Liver (tissue), 9 donors: ENCODE results near the gene OGG1. TPM values are rescaled to one million over a fixed set of nuclear protein-coding genes. Genes with fewer than 3 reads are reported as not detected.

Source experiments
- DNase-seq: peaks from one replicate; pipeline ENCODE4 v3.0.0-alpha.2; 2017; ENCODE audit warnings: low spot score
- H3K27ac ChIP-seq, 2 donors: one replicate each; pipeline ENCODE4 v1.7.0; 2013; ENCODE audit warnings: inconsistent platforms in 2 of 2, low read length in 2 of 2, control low read depth in 1 of 2, low read depth in 1 of 2, mild to moderate bottlenecking in 1 of 2
- H3K27me3 ChIP-seq, 4 donors: one replicate each; pipeline versions ENCODE4 v1.6.1 to v1.7.0; 2013; ENCODE audit warnings: low read length in 3 of 4, inconsistent platforms in 1 of 4, mild to moderate bottlenecking in 1 of 4, moderate library complexity in 1 of 4; ENCODE audit not compliant: control insufficient read depth in 4 of 4, insufficient read depth in 4 of 4
- H3K36me3 ChIP-seq, 4 donors: one replicate each; pipeline versions ENCODE4 v1.6.1 to v1.7.0; 2013; ENCODE audit warnings: low read length in 3 of 4, mild to moderate bottlenecking in 3 of 4, low read depth in 1 of 4, moderate library complexity in 1 of 4; ENCODE audit not compliant: control insufficient read depth in 4 of 4, insufficient read depth in 3 of 4
- H3K4me1 ChIP-seq, 4 donors: one replicate each; pipeline versions ENCODE4 v1.6.1 to v1.7.0; 2013; ENCODE audit warnings: low read length in 3 of 4, mild to moderate bottlenecking in 3 of 4, moderate library complexity in 1 of 4; ENCODE audit not compliant: control insufficient read depth in 4 of 4, insufficient read depth in 4 of 4
- H3K4me3 ChIP-seq, 3 donors: one replicate each; pipeline versions ENCODE4 v1.6.1 to v1.7.0; 2013; ENCODE audit warnings: low read length in 3 of 3, control low read depth in 1 of 3, low read depth in 1 of 3, mild to moderate bottlenecking in 1 of 3
- H3K9ac ChIP-seq, 2 donors: one replicate each; pipeline ENCODE4 v1.7.0; 2013; ENCODE audit warnings: low read length in 2 of 2, mild to moderate bottlenecking in 2 of 2, moderate library complexity in 2 of 2, control low read depth in 1 of 2, low read depth in 1 of 2
- H3K9me3 ChIP-seq, 4 donors: one replicate each; pipeline versions ENCODE4 v1.6.1 to v1.7.0; 2013; ENCODE audit warnings: low read length in 3 of 4; ENCODE audit not compliant: control insufficient read depth in 4 of 4
- ATF3 ChIP-seq: IDR thresholded peaks from 2 replicates; pipeline ENCODE4 v1.6.1; 2016; ENCODE audit warnings: antibody characterized with exemption
- CTCF ChIP-seq: fragments of 150-350 bp; IDR thresholded peaks from 2 replicates; pipeline ENCODE4 v1.5.1; 2017; ENCODE audit warnings: improper control_type of control experiment, low read depth, low read length; ENCODE audit not compliant: missing input control
- EGR1 ChIP-seq, 2 donors: IDR thresholded peaks; 2 replicates each; pipeline ENCODE4 v1.6.1; 2016 to 2018; ENCODE audit warnings: antibody characterized with exemption in 2 of 2, low read depth in 2 of 2
- FOXA1 ChIP-seq: IDR thresholded peaks from 2 replicates; pipeline ENCODE4 v1.6.1; 2016; ENCODE audit warnings: antibody characterized with exemption
- FOXA2 ChIP-seq: IDR thresholded peaks from 2 replicates; pipeline ENCODE4 v1.6.1; 2016; ENCODE audit warnings: antibody characterized with exemption
- GABPA ChIP-seq, 2 donors: IDR thresholded peaks in 1 of 2; conservative IDR thresholded peaks in 1 of 2; 2 replicates each; pipeline ENCODE4 v1.6.1; 2016; ENCODE audit warnings: antibody characterized with exemption in 2 of 2, mild to moderate bottlenecking in 1 of 2, moderate library complexity in 1 of 2
- HNF4A ChIP-seq, 2 donors: conservative IDR thresholded peaks; 2 replicates each; pipeline ENCODE4 v1.6.1; 2016; ENCODE audit warnings: antibody characterized with exemption in 2 of 2, mild to moderate bottlenecking in 2 of 2
- HNF4G ChIP-seq: IDR thresholded peaks from 2 replicates; pipeline ENCODE4 v1.6.1; 2016; ENCODE audit warnings: antibody characterized with exemption
- JUND ChIP-seq, 2 donors: IDR thresholded peaks; 2 replicates each; pipeline ENCODE4 v1.6.1; 2016; ENCODE audit warnings: antibody characterized with exemption in 2 of 2
- NR2F2 ChIP-seq: IDR thresholded peaks from 2 replicates; pipeline ENCODE4 v1.6.1; 2016; ENCODE audit warnings: antibody characterized with exemption
- RAD21 ChIP-seq, 2 donors: IDR thresholded peaks; 2 replicates each; pipeline ENCODE4 v1.6.1; 2016; ENCODE audit warnings: antibody characterized with exemption in 2 of 2, mild to moderate bottlenecking in 2 of 2
- RXRA ChIP-seq, 2 donors: IDR thresholded peaks; 2 replicates each; pipeline ENCODE4 v1.6.1; 2017 to 2018; ENCODE audit warnings: antibody characterized with exemption in 2 of 2, mild to moderate bottlenecking in 1 of 2
- SP1 ChIP-seq: IDR thresholded peaks from 2 replicates; pipeline ENCODE4 v1.6.1; 2018; ENCODE audit warnings: antibody characterized with exemption, mild to moderate bottlenecking
- YY1 ChIP-seq: IDR thresholded peaks from 2 replicates; pipeline ENCODE4 v1.6.1; 2016; ENCODE audit warnings: antibody characterized with exemption, mild to moderate bottlenecking
- WGBS: extraction: QIAGEN DNeasy Blood & Tissue Kit; methylation state at CpG from one replicate; pipeline ENCODE4 v1.1.7; 2013; 5-methylcytosine and 5-hydroxymethylcytosine counted together
- polyA plus RNA-seq, 2 donors: library from polyadenylated mRNA; stranded (reverse) in 1 of 2; unstranded in 1 of 2; fragments of 200-250 nt in 1 of 2; fragments of >200 nt in 1 of 2; fragmentation: Nextera tagmentation in 1 of 2; extraction: Ambion mirVana in 1 of 2; gene quantifications; one replicate each; pipeline versions ENCODE4 v1.2.1 to v1.2.3, GENCODE V29; 2013 to 2015
- total RNA-seq, 2 donors: library from RNA; depleted of rRNA; stranded (reverse); fragments of >200 nt; gene quantifications; one replicate each; pipeline ENCODE4 v1.2.3, GENCODE V29; 2014
- TF ChIP-seq, protein P1 (sequence below): IDR thresholded peaks from 2 replicates; pipeline ENCODE4 v1.6.1; 2016; ENCODE audit warnings: antibody characterized with exemption, mild to moderate bottlenecking
- TF ChIP-seq, protein P2 (sequence below): IDR thresholded peaks from 2 replicates; pipeline ENCODE4 v1.6.1; 2016; ENCODE audit warnings: antibody characterized with exemption
- TF ChIP-seq, protein P3 (sequence below): IDR thresholded peaks from 2 replicates; pipeline ENCODE4 v1.6.1; 2016; ENCODE audit warnings: antibody characterized with exemption
- donor health status: healthy.
- donor health status: healthy.
- donor health status: healthy.
- donor health status: healthy.
- donor health status: healthy.

The OGG1 gene
- total and polyA plus RNA-seq, 4 donors, result 8.9 to 19.8 (median 10.0) TPM

- peaks cover 1 to 24% (median 19%) of the 10 kb centered on the region in 4 donors for H3K36me3 ChIP-seq
- no peak for DNase-seq
Measured at GRCh38 chr3:9791790-9792404, 42.1 kb downstream of the OGG1 start.

More at GRCh38 chr3:9791790-9792404, 42.1 kb downstream of the OGG1 start:
- peak overlapping the region; percentile 89 to 97 (median 93) for H3K4me3 ChIP-seq
- 15% methylated on average over 14 of the region's 14 CpGs for WGBS
- H3K27ac ChIP-seq, result peak overlapping the region; percentile 88 to 93
- H3K4me1 ChIP-seq, result peaks cover 0 to 24% (median 19%) of the 10 kb centered on the region in 4 donors
- TF ChIP-seq HNF4G (no peak), RXRA (IDR thresholded peaks at IDR 0.05) (no peak), CTCF (no peak), YY1 (no peak), GABPA (IDR thresholded peaks at IDR 0.05 in 1 of 2, conservative IDR thresholded peaks at IDR 0.05 in 1 of 2) (no peak), FOXA1 (no peak), JUND (IDR thresholded peaks at IDR 0.05) (no peak), NR2F2 (no peak), RAD21 (IDR thresholded peaks at IDR 0.05) (no peak), EGR1 (IDR thresholded peaks at IDR 0.05; ENCODE audit: low read depth in 2 of 2) (no peak), SP1 (no peak), FOXA2 (no peak), HNF4A (conservative IDR thresholded peaks at IDR 0.05) (no peak), ATF3 (no peak)
- TF ChIP-seq, protein P1, sequence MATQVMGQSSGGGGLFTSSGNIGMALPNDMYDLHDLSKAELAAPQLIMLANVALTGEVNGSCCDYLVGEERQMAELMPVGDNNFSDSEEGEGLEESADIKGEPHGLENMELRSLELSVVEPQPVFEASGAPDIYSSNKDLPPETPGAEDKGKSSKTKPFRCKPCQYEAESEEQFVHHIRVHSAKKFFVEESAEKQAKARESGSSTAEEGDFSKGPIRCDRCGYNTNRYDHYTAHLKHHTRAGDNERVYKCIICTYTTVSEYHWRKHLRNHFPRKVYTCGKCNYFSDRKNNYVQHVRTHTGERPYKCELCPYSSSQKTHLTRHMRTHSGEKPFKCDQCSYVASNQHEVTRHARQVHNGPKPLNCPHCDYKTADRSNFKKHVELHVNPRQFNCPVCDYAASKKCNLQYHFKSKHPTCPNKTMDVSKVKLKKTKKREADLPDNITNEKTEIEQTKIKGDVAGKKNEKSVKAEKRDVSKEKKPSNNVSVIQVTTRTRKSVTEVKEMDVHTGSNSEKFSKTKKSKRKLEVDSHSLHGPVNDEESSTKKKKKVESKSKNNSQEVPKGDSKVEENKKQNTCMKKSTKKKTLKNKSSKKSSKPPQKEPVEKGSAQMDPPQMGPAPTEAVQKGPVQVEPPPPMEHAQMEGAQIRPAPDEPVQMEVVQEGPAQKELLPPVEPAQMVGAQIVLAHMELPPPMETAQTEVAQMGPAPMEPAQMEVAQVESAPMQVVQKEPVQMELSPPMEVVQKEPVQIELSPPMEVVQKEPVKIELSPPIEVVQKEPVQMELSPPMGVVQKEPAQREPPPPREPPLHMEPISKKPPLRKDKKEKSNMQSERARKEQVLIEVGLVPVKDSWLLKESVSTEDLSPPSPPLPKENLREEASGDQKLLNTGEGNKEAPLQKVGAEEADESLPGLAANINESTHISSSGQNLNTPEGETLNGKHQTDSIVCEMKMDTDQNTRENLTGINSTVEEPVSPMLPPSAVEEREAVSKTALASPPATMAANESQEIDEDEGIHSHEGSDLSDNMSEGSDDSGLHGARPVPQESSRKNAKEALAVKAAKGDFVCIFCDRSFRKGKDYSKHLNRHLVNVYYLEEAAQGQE, result no peak
- TF ChIP-seq, protein P2, sequence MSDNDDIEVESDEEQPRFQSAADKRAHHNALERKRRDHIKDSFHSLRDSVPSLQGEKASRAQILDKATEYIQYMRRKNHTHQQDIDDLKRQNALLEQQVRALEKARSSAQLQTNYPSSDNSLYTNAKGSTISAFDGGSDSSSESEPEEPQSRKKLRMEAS, result no peak
- TF ChIP-seq, protein P3, sequence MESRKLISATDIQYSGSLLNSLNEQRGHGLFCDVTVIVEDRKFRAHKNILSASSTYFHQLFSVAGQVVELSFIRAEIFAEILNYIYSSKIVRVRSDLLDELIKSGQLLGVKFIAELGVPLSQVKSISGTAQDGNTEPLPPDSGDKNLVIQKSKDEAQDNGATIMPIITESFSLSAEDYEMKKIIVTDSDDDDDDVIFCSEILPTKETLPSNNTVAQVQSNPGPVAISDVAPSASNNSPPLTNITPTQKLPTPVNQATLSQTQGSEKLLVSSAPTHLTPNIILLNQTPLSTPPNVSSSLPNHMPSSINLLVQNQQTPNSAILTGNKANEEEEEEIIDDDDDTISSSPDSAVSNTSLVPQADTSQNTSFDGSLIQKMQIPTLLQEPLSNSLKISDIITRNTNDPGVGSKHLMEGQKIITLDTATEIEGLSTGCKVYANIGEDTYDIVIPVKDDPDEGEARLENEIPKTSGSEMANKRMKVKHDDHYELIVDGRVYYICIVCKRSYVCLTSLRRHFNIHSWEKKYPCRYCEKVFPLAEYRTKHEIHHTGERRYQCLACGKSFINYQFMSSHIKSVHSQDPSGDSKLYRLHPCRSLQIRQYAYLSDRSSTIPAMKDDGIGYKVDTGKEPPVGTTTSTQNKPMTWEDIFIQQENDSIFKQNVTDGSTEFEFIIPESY, result no peak
- H3K27me3 ChIP-seq, result no peaks in the 10 kb centered on the region
- H3K9ac ChIP-seq, result peak overlapping the region; percentile 78 to 95
- no peaks in the 10 kb centered on the region for H3K9me3 ChIP-seq
